ENCODE data around the gene RAD51AP2. TPM values are rescaled to one million over a fixed set of nuclear protein-coding genes. Genes with fewer than 3 reads are reported as not detected.

Gene RAD51AP2
- total and polyA plus RNA-seq, 2 donors (not counting 3 experiments of a cell fraction or from before 2014, with no cell fraction given), result not detected

GRCh38 chr2:17538022-17538843, 20.0 kb upstream of the RAD51AP2 start:
- intact Hi-C loops (cut with micrococcal nuclease), result no loop called here

More at GRCh38 chr2:17538022-17538843, 20.0 kb upstream of the RAD51AP2 start:
- ChIA-PET POLR2A (no interaction called here), CTCF (no interaction called here)
- peaks cover 46 to 63% of the 10 kb centered on the region in 2 experiments for H3K27me3 ChIP-seq (ENCODE audit: control insufficient read depth in 2 of 2, insufficient read depth in 2 of 2, low read length in 2 of 2)
- H2AFZ ChIP-seq (ENCODE audit: low read depth, low read length), result peak overlapping the region; percentile 89
- DNase-seq (ENCODE audit: low read depth, low spot score), result peak; percentile 17
- no TSS peak for BruUV-seq (replicated peaks)
- H3K27ac ChIP-seq (ENCODE audit: insufficient read depth, low read depth, low read length), result no peak overlapping the region
- FAIRE-seq, result no peak
- no peaks in the 10 kb centered on the region for H3K9me3 ChIP-seq (replicated peaks; ENCODE audit: control insufficient read depth, insufficient read depth, low read length)
- H3K4me1 ChIP-seq (ENCODE audit: control insufficient read depth, extremely low read depth, insufficient read depth, low read length), result peaks cover 23% of the 10 kb centered on the region
- TF ChIP-seq JUN (IDR thresholded peaks at IDR 0.05; ENCODE audit: borderline replicate concordance, insufficient read depth, insufficient read length, low read depth) (no peak), CTCF (IDR thresholded peaks at IDR 0.05; ENCODE audit: extremely low read depth in 1 of 2, insufficient read depth in 1 of 2, low read depth in 1 of 2, low read length in 2 of 2) (no peak), FOS (IDR thresholded peaks at IDR 0.05; ENCODE audit: borderline replicate concordance, insufficient read depth, low read length) (no peak), POLR2A (IDR thresholded peaks at IDR 0.05; ENCODE audit: low read depth, low read length) (no peak), MAX (IDR thresholded peaks at IDR 0.05; ENCODE audit: insufficient read depth, insufficient read length) (no peak), GATA2 (IDR thresholded peaks at IDR 0.05; ENCODE audit: insufficient read depth, insufficient read length, low read depth, low read length) (no peak), EZH2 (IDR thresholded peaks at IDR 0.05; ENCODE audit: borderline replicate concordance, low read depth, low read length, severe bottlenecking) (no peak), POLR2AphosphoS5 (IDR thresholded peaks at IDR 0.05; ENCODE audit: insufficient read depth, low read depth, low read length) (no peak), MYC (IDR thresholded peaks at IDR 0.05; ENCODE audit: low read depth, low read length) (no peak)
- peak overlapping the region; percentile 7 for H3K9ac ChIP-seq (replicated peaks; ENCODE audit: extremely low read depth, insufficient read depth, low read length)
- peak overlapping the region; percentile 97 for H3K4me2 ChIP-seq (ENCODE audit: insufficient read depth, low read length)
- peak overlapping the region; percentile 26 to 78 (median 68) for H3K4me3 ChIP-seq (replicated peaks in 1 of 3; ENCODE audit: insufficient read depth in 1 of 3, low read depth in 1 of 3, low read length in 3 of 3)
- dilution Hi-C loops (cut with MboI; ENCODE audit: extremely low pct_ligation_motif_present, low sequenced_read_pairs), result no loop called here
- H3K9me1 ChIP-seq (replicated peaks; ENCODE audit: control insufficient read depth, extremely low read depth, insufficient read depth, low read length), result no peaks in the 10 kb centered on the region
- H4K20me1 ChIP-seq (replicated peaks; ENCODE audit: control insufficient read depth, extremely low read depth, insufficient read depth, low read length), result no peaks in the 10 kb centered on the region
- H3K36me3 ChIP-seq (ENCODE audit: control insufficient read depth in 2 of 2, extremely low read depth in 1 of 2, insufficient read depth in 2 of 2, low read length in 2 of 2), result no peaks in the 10 kb centered on the region
- H3K79me2 ChIP-seq (ENCODE audit: control insufficient read depth, insufficient read depth, low read length), result no peaks in the 10 kb centered on the region
